H1 (cell line): ENCODE measurements around the gene CHRD. TPM values are rescaled to one million over a fixed set of nuclear protein-coding genes. Genes with fewer than 3 reads are reported as not detected.

Experiments
- CTCF ChIA-PET: fragments of 300-600 bp; sonication (Branson Sonifier 250); formaldehyde crosslinking; loops from one replicate; lab custom pipeline; 2021; ENCODE audit not compliant: partially characterized antibody; lab: Charles Lee
- POLR2A ChIA-PET: fragments of 300-600 bp; sonication (Branson Sonifier 250); formaldehyde crosslinking; loops from one replicate; lab custom pipeline; 2021; ENCODE audit warnings: inconsistent platforms; ENCODE audit not compliant: partially characterized antibody; lab: Charles Lee
- DNase-seq, 2 experiments: peaks; one replicate each; pipeline versions ENCODE4 v3.0.0 to v3.0.0-alpha.2; 2010 to 2022; ENCODE audit warnings: low spot score in 2 of 2, low read depth in 1 of 2, mixed read lengths in 1 of 2
- FAIRE-seq: peaks from 2 replicates; lab custom pipeline; 2011; peaks lifted over from hg19 to GRCh38; lab: Jason Lieb, UNC
- H2AFZ ChIP-seq: 2 replicates; pipeline ENCODE4 v1.8.1; 2012; ENCODE audit warnings: low read length, inconsistent platforms
- H2AK5ac ChIP-seq: 2 replicates; pipeline ENCODE4 v1.6.1; 2013; ENCODE audit warnings: low read depth, low read length
- H2BK120ac ChIP-seq: replicated peaks from 2 replicates; pipeline ENCODE3; 2013; ENCODE audit warnings: low read depth, low read length, inconsistent platforms
- H2BK12ac ChIP-seq: 2 replicates; pipeline ENCODE4 v1.6.1; 2013; ENCODE audit warnings: low read depth, low read length
- H2BK15ac ChIP-seq: 2 replicates; pipeline ENCODE4 v1.6.1; 2013; ENCODE audit warnings: low read length
- H2BK20ac ChIP-seq: 2 replicates; pipeline ENCODE4 v1.6.1; 2013; ENCODE audit warnings: low read length
- H2BK5ac ChIP-seq: 2 replicates; pipeline ENCODE4 v1.6.1; 2013; ENCODE audit warnings: low read depth, low read length
- H3K14ac ChIP-seq: 2 replicates; pipeline ENCODE4 v1.6.1; 2013; ENCODE audit warnings: inconsistent platforms; ENCODE audit not compliant: insufficient read length
- H3K18ac ChIP-seq: 2 replicates; pipeline ENCODE4 v1.6.1; 2013; ENCODE audit warnings: low read length; ENCODE audit errors: extremely low read depth
- H3K23ac ChIP-seq: 2 replicates; pipeline ENCODE4 v1.6.1; 2013; ENCODE audit warnings: inconsistent platforms; ENCODE audit not compliant: insufficient read length
- H3K23me2 ChIP-seq: 2 replicates; pipeline ENCODE4 v1.6.1; 2013; ENCODE audit warnings: low read depth, low read length
- H3K27ac ChIP-seq: 2 replicates; pipeline ENCODE4 v1.6.1; 2011; ENCODE audit warnings: low read depth, low read length, inconsistent platforms
- H3K27me3 ChIP-seq, 4 experiments: replicated peaks in 1 of 4; 1 replicate in 1 of 4; 2 replicates in 3 of 4; pipeline versions ENCODE4 v1.6.1 to v1.8.1; 2011 to 2013; ENCODE audit warnings: low read length in 3 of 4, mild to moderate bottlenecking in 3 of 4, inconsistent platforms in 2 of 4, mixed read lengths in 2 of 4, moderate library complexity in 1 of 4; ENCODE audit not compliant: control insufficient read depth in 3 of 4, insufficient read depth in 3 of 4; ENCODE audit errors: extremely low read depth in 1 of 4
- H3K36me3 ChIP-seq, 4 experiments: 2 replicates each; pipeline versions ENCODE4 v1.6.1 to v1.8.1; 2011 to 2013; ENCODE audit warnings: mild to moderate bottlenecking in 4 of 4, low read length in 3 of 4, moderate library complexity in 2 of 4, control low read depth in 1 of 4, inconsistent platforms in 1 of 4; ENCODE audit not compliant: insufficient read depth in 4 of 4, control insufficient read depth in 2 of 4
- H3K4ac ChIP-seq: replicated peaks from 2 replicates; pipeline ENCODE3; 2013; ENCODE audit warnings: low read length, low read depth, mixed read lengths, inconsistent platforms; ENCODE audit not compliant: insufficient read length
- H3K4me1 ChIP-seq, 4 experiments: replicated peaks in 1 of 4; 1 replicate in 1 of 4; 2 replicates in 3 of 4; pipeline versions ENCODE4 v1.6.1 to v1.8.1; 2011 to 2013; ENCODE audit warnings: low read length in 3 of 4, inconsistent platforms in 2 of 4, mixed read lengths in 1 of 4; ENCODE audit not compliant: insufficient read depth in 4 of 4, control insufficient read depth in 3 of 4
- H3K4me2 ChIP-seq, 2 experiments: 2 replicates each; pipeline versions ENCODE4 v1.6.1 to v1.8.1; 2011 to 2013; ENCODE audit warnings: low read depth in 2 of 2, low read length in 2 of 2, control low read depth in 1 of 2, inconsistent platforms in 1 of 2, mild to moderate bottlenecking in 1 of 2; ENCODE audit not compliant: insufficient read depth in 1 of 2
- H3K4me3 ChIP-seq, 4 experiments: fragments of 200-600, 300-600 bp in 1 of 4; sonication (generic), shearing (Covaris generic), sonication (Bioruptor Twin) in 1 of 4; 2 replicates each; pipeline versions ENCODE4 v1.5.1 to v1.8.1; 2011 to 2016; ENCODE audit warnings: low read length in 4 of 4, low read depth in 3 of 4, control low read depth in 2 of 4, inconsistent platforms in 2 of 4, mild to moderate bottlenecking in 2 of 4, mixed read lengths in 1 of 4, moderate library complexity in 1 of 4; ENCODE audit not compliant: insufficient read depth in 2 of 4; ENCODE audit errors: extremely low read depth in 1 of 4
- H3K56ac ChIP-seq: replicated peaks from 2 replicates; pipeline ENCODE3; 2013; ENCODE audit warnings: low read depth, mild to moderate bottlenecking, mixed read lengths, low read length, inconsistent platforms; ENCODE audit not compliant: insufficient read length
- H3K79me1 ChIP-seq: 2 replicates; pipeline ENCODE4 v1.6.1; 2013; ENCODE audit warnings: low read depth, low read length, control low read depth
- H3K79me2 ChIP-seq, 2 experiments: 2 replicates each; pipeline versions ENCODE4 v1.6.1 to v1.8.1; 2012 to 2013; ENCODE audit warnings: low read length in 2 of 2, mild to moderate bottlenecking in 2 of 2, inconsistent platforms in 1 of 2; ENCODE audit not compliant: insufficient read depth in 2 of 2, control insufficient read depth in 1 of 2
- H3K9ac ChIP-seq, 4 experiments: replicated peaks in 1 of 4; 1 replicate in 1 of 4; 2 replicates in 3 of 4; pipeline versions ENCODE4 v1.6.1 to v1.8.1; 2011 to 2013; ENCODE audit warnings: low read depth in 3 of 4, low read length in 3 of 4, control low read depth in 2 of 4, mild to moderate bottlenecking in 2 of 4, moderate library complexity in 2 of 4, inconsistent platforms in 1 of 4; ENCODE audit errors: extremely low read depth in 1 of 4
- H3K9me3 ChIP-seq, 2 experiments: 2 replicates each; pipeline versions ENCODE4 v1.6.1 to v1.8.1; 2012 to 2013; ENCODE audit warnings: mild to moderate bottlenecking in 2 of 2, moderate library complexity in 2 of 2, control low read depth in 1 of 2, inconsistent platforms in 1 of 2, low read depth in 1 of 2, low read length in 1 of 2, mixed read lengths in 1 of 2; ENCODE audit not compliant: insufficient read depth in 2 of 2
- H4K20me1 ChIP-seq, 2 experiments: replicated peaks in 1 of 2; 2 replicates each; pipeline versions ENCODE3 to v1.8.1; 2011 to 2013; ENCODE audit warnings: inconsistent platforms in 2 of 2, low read length in 2 of 2, mild to moderate bottlenecking in 1 of 2; ENCODE audit not compliant: insufficient read depth in 2 of 2, control insufficient read depth in 1 of 2
- H4K5ac ChIP-seq: 2 replicates; pipeline ENCODE4 v1.6.1; 2013; ENCODE audit warnings: low read length, low read depth, mixed read lengths, inconsistent platforms; ENCODE audit not compliant: insufficient read length
- H4K8ac ChIP-seq: 2 replicates; pipeline ENCODE4 v1.8.0; 2013; ENCODE audit warnings: mild to moderate bottlenecking, moderate library complexity, low read length, inconsistent platforms; ENCODE audit not compliant: insufficient read depth; ENCODE audit errors: extremely low read depth
- H4K91ac ChIP-seq: replicated peaks from 2 replicates; pipeline ENCODE3; 2013; ENCODE audit warnings: low read length, mixed read lengths, inconsistent platforms; ENCODE audit not compliant: insufficient read length
- BACH1 ChIP-seq: IDR thresholded peaks from 2 replicates; pipeline ENCODE4 v1.6.1; 2012; ENCODE audit warnings: low read length, improper control_type of control experiment
- CHD1 ChIP-seq: IDR thresholded peaks from 2 replicates; pipeline ENCODE4 v1.6.1; 2012; ENCODE audit warnings: low read depth, low read length, improper control_type of control experiment
- TBP ChIP-seq: IDR thresholded peaks from 2 replicates; pipeline ENCODE4 v1.6.1; 2011; ENCODE audit warnings: low read depth, low read length, improper control_type of control experiment
- WGBS, 2 experiments: shearing (Covaris generic) in 1 of 2; methylation state at CpG; one replicate each; pipeline versions ENCODE4 v1.1.6 to v1.1.7; 2013 to 2015; ENCODE audit warnings: low lambda C conversion rate in 2 of 2, mixed read lengths in 2 of 2, inconsistent platforms in 1 of 2, low coverage in 1 of 2, missing lambda C conversion rate in 1 of 2; ENCODE audit not compliant: insufficient replicate concordance in 2 of 2, insufficient coverage in 1 of 2, insufficient read length in 1 of 2; ENCODE audit errors: extremely low coverage in 1 of 2, missing lambda C conversion rate in 1 of 2; 5-methylcytosine and 5-hydroxymethylcytosine counted together
- polyA plus RNA-seq, 7 experiments: library from polyadenylated mRNA; depleted of rRNA in 3 of 7; stranded (reverse) in 5 of 7; unstranded in 2 of 7; fragments of >200 nt in 5 of 7; fragments of 200-250 nt in 2 of 7; gene quantifications; 1 replicate in 5 of 7; 2 replicates in 1 of 7; 4 replicates in 1 of 7; pipeline versions ENCODE4 v1.2.1 to v1.2.3, GENCODE V29; 2011 to 2013; ENCODE audit warnings: missing spikeins in 2 of 7, mixed read lengths in 2 of 7
- total RNA-seq: library from RNA; stranded (reverse); fragmentation: NEBNext Ultra II Directional; extraction: Animal tissue kit (Norgen Biotek cat#: 25700); gene quantifications from 2 replicates; pipeline ENCODE4 v1.2.1, GENCODE V29; 2021

The CHRD gene
- total and polyA plus RNA-seq, 2 of the 8 experiments (the other 6 are each of a cell fraction or from before 2014, with no cell fraction given), result 0.62 to 0.86 TPM

- Histone ChIP-seq H3K79me1 (0 out of 2 replicates have a peak, but pooled peaks cover 3% of the 10 kb centered on the region), H2BK12ac (peak overlapping the region; percentile 60; the same call in 1 of the 2 replicates), H2BK5ac (peak overlapping the region; percentile 93), H3K36me3 (peaks cover 7 to 25% (median 23%) of the 10 kb centered on the region in 4 experiments; a peak in 7 of 8 replicates), H2AFZ (0 out of 2 replicates have a peak overlapping the region, but pooled peaks have one; percentile 15), H4K5ac (peak overlapping the region; percentile 85), H3K4me3 (peak overlapping the region; percentile 77 to 88 (median 80)), H3K9me3 (no peaks in the 10 kb centered on the region), H3K9ac (peak overlapping the region; percentile 59 to 92 (median 84)), H3K18ac (peak overlapping the region; percentile 81), H3K14ac (no peak overlapping the region), H2BK15ac (0 out of 2 replicates have a peak overlapping the region, but pooled peaks have one; percentile 46), H4K8ac (peak overlapping the region; percentile 97; the same call in 1 of the 2 replicates), H3K4me2 (peak overlapping the region; percentile 94 to 98), H4K91ac (peak overlapping the region; percentile 23), H3K23ac (no peak overlapping the region), H3K23me2 (peaks cover 22% of the 10 kb centered on the region), H2BK20ac (no peak overlapping the region), H3K4me1 (peaks cover 3 to 18% (median 12%) of the 10 kb centered on the region in 4 experiments), H3K79me2 (peaks cover 0 to 15% of the 10 kb centered on the region in 2 experiments; a peak in 2 of 4 replicates), H2AK5ac (no peak overlapping the region; the same call in 1 of the 2 replicates), H3K56ac (peak overlapping the region; percentile 72), H3K27ac (peak overlapping the region; percentile 92), H4K20me1 (peaks cover 8 to 15% of the 10 kb centered on the region in 2 experiments), H3K4ac (peak overlapping the region; percentile 92), H3K27me3 (peaks cover 0 to 8% (median 3%) of the 10 kb centered on the region in 4 experiments; a peak in 3 of 7 replicates), H2BK120ac (no peak overlapping the region)
- POLR2A ChIA-PET, result interaction anchor here (0.6 to 5.2 kb wide), 22 partner anchors 9 to 186 kb away, joined by 3 to 32 read pairs (median 4); partner anchors contain the start of gene FAM131A
- CTCF ChIA-PET, result interaction anchor here (1.1 to 7.1 kb wide), 9 partner anchors 9 to 184 kb away, joined by 3 to 47 read pairs (median 4); no protein-coding TSS in a partner anchor
- 2% methylated on average over 56 of the region's 68 CpGs; no CpG with 5 or more reads in 1 of the 2 experiments for WGBS, 2 experiments
- FAIRE-seq (peak; percentile 90), DNase-seq (peak; percentile 93 to 95)
- TF ChIP-seq CHD1, result no peak
- peak; percentile 13; the same call in 1 of the 2 replicates for TF ChIP-seq BACH1
- peak; percentile 73 for TF ChIP-seq TBP
These were observed 16.9 kb upstream of the CHRD start for GRCh38 chr3:184362668-184363546.
